Testis (tissue), 3 donors: Measurements from ENCODE around the gene COLEC11. TPM values are rescaled to one million over a fixed set of nuclear protein-coding genes. Genes with fewer than 3 reads are reported as not detected.

Experiments
- DNase-seq: peaks from one replicate; pipeline ENCODE4 v3.0.0-alpha.2; 2019
- H3K27ac ChIP-seq, 2 donors: fragments of 200-600 bp; sonication (generic); one replicate each; pipeline ENCODE4 v1.5.1; 2019
- H3K27me3 ChIP-seq: fragments of 200-600 bp; sonication (generic); one replicate; pipeline ENCODE4 v1.5.1; 2019
- H3K36me3 ChIP-seq: fragments of 200-600 bp; sonication (generic); one replicate; pipeline ENCODE4 v1.5.1; 2017; ENCODE audit warnings: low read depth; ENCODE audit errors: missing control alignments
- H3K4me1 ChIP-seq: fragments of 200-600 bp; sonication (generic); one replicate; pipeline ENCODE4 v1.5.1; 2019
- H3K4me3 ChIP-seq, 2 donors: fragments of 200-600 bp; sonication (generic); one replicate each; pipeline ENCODE4 v1.5.1; 2017 to 2019
- H3K9me3 ChIP-seq: fragments of 200-600 bp; sonication (generic); one replicate; pipeline ENCODE4 v1.5.1; 2017
- POLR2A ChIP-seq: fragments of 450-650 bp; IDR thresholded peaks from one replicate; pipeline ENCODE4 v1.6.1; 2017; ENCODE audit warnings: antibody characterized with exemption, mild to moderate bottlenecking, moderate library complexity
- WGBS, 2 donors: methylation state at CpG; one replicate each; pipeline ENCODE4 v1.1.5; 2018; 5-methylcytosine and 5-hydroxymethylcytosine counted together
- intact Hi-C: fragments of 100-400 bp; cut with DNase I; formaldehyde crosslinking; loops from one replicate; pipeline ENCODE4 v1.15.1; 2023; ENCODE audit warnings: low total_unique reads
- polyA plus RNA-seq: library from polyadenylated mRNA; stranded (reverse); fragments of 350-450 nt; fragmentation: Illumina TruSeq; extraction: RNeasy Lipid Tissue Mini Kit (QIAGEN cat#74804); gene quantifications from one replicate; pipeline ENCODE4 v1.2.3, GENCODE V29; 2014; ENCODE audit warnings: low read depth, low replicate concordance; ENCODE audit not compliant: insufficient read depth
- total RNA-seq, 2 donors: library from RNA; depleted of rRNA; stranded (reverse); fragments of >200 nt; gene quantifications; one replicate each; pipeline ENCODE4 v1.2.3, GENCODE V29; 2016
- TF ChIP-seq, protein P1 (sequence below), 3 experiments: fragments of 450-650 bp in 2 of 3; fragments of 200-600 bp in 1 of 3; sonication (generic) in 1 of 3; IDR thresholded peaks; one replicate each; pipeline ENCODE4 v1.5.1; 2016 to 2019; ENCODE audit warnings: antibody characterized with exemption in 3 of 3, mild to moderate bottlenecking in 2 of 3, moderate library complexity in 1 of 3

COLEC11 gene
- total and polyA plus RNA-seq, 3 donors from 2014 or later: 12.7 to 15.8 (median 15.4) TPM

DNA sequence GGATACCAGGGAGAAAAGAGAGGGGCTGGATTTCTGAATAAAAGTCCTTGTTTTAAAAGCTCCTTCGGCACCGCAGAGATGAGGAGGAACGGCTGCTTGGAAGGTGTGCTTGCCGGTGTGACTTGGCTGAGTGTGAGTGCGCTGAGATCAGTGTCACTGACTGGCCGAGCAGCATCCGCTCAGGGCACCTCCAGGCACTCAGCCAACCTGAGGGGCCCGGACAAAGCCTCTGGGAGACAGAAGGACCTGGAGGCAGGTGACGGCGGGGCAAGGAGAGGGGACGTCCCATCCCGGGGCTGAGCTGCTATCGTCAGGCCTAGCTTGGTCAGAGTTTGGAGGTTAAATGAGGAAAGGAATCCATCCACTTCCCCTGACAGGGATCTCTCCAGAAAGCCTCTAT, 46.3 kb downstream of the COLEC11 start:
- 94 to 95% methylated on average over 11 to 13 of the region's 13 CpGs for WGBS, 2 donors
- TF ChIP-seq, protein P1, sequence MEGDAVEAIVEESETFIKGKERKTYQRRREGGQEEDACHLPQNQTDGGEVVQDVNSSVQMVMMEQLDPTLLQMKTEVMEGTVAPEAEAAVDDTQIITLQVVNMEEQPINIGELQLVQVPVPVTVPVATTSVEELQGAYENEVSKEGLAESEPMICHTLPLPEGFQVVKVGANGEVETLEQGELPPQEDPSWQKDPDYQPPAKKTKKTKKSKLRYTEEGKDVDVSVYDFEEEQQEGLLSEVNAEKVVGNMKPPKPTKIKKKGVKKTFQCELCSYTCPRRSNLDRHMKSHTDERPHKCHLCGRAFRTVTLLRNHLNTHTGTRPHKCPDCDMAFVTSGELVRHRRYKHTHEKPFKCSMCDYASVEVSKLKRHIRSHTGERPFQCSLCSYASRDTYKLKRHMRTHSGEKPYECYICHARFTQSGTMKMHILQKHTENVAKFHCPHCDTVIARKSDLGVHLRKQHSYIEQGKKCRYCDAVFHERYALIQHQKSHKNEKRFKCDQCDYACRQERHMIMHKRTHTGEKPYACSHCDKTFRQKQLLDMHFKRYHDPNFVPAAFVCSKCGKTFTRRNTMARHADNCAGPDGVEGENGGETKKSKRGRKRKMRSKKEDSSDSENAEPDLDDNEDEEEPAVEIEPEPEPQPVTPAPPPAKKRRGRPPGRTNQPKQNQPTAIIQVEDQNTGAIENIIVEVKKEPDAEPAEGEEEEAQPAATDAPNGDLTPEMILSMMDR (IDR thresholded peaks at IDR 0.05): no peak
- no peak for TF ChIP-seq POLR2A

DNA sequence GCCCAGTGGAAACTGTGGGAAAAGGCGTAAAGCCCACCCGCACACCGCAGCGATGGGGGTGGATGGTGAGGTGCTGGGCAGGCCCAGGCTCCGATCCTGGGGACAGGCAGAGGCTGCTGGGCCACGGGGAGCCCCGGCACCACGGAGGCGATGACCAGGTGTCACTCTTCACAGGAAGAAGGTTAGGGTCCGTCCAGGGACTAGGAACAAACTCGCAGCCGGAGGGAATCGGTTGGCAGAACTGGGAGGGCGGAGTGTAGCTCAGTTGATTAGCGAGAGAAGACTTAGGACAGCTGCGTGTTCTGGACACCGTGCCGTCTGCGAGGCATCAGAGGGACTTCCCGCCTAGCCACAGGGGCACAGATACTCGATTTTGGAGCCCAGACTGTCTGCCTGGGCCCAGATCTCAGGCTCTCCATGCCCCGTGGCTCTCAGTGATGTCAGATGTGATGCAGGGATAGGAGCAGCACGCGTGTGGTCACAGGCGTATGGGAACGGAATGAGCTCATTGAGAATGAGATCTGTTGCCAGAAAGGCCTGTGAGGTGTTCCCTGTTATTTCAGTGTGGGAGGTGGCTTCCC, 47.0 kb downstream of the COLEC11 start:
- intact Hi-C loops: no loop called here
- no peaks in the 10 kb centered on the region for H3K27me3 ChIP-seq
- H3K9me3 ChIP-seq: no peaks in the 10 kb centered on the region
- no peaks in the 10 kb centered on the region for H3K4me1 ChIP-seq
- WGBS, 2 donors: 90 to 94% methylated on average over 25 to 26 of the region's 26 CpGs
- peak; percentile 7 for DNase-seq
- no peak overlapping the region for H3K27ac ChIP-seq
- TF ChIP-seq, protein P1 (IDR thresholded peaks at IDR 0.05): no peak
- no peak for TF ChIP-seq POLR2A
- H3K36me3 ChIP-seq: no peaks in the 10 kb centered on the region
- no peak overlapping the region for H3K4me3 ChIP-seq

More for the DNA sequence above, 46.3 kb downstream of the COLEC11 start:
- no peaks in the 10 kb centered on the region for H3K36me3 ChIP-seq
- H3K9me3 ChIP-seq: no peaks in the 10 kb centered on the region
- DNase-seq: peak; percentile 8
- H3K4me1 ChIP-seq: no peaks in the 10 kb centered on the region
- H3K4me3 ChIP-seq: no peak overlapping the region
- intact Hi-C loops: no loop called here
- no peaks in the 10 kb centered on the region for H3K27me3 ChIP-seq
- no peak overlapping the region for H3K27ac ChIP-seq

DNA sequence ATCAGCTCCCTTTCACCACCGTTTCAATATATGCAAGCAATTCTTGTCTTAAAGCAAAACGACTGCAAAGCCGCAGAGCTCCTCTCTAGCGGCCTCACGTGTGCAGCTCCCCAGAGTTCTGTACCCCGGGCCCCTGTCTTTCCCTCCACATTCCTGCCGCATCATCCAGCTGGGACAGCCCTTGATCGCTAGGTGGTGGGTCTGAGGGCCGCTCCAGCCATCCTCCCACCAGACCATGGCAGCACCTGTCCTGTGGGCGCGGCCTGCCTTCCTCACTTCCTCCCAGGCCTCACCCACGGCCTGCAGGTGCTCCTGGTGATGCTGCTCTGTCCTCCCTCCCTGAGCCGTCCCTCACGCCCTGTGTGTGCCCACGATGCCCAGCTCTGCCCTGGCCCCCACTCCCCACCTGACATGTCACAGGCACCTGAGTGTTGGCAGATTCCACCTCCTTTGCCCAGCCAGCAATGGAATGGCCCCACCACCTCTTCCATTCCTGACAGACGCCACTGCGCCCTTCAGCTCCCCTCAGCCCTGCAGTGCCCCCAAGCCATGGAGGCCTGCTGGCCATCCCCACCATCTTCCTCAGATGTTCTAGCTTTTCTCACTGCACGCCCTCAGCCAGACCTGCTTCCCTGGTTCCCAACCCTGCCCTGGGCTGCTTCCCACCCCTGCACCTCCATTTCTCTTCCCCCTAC, 47.8 kb downstream of the COLEC11 start:
- no peak overlapping the region for H3K27ac ChIP-seq
- DNase-seq: peak; percentile 3
- H3K4me3 ChIP-seq: no peak overlapping the region
- no peak for TF ChIP-seq POLR2A
- TF ChIP-seq, protein P1 (IDR thresholded peaks at IDR 0.05): no peak
- no peaks in the 10 kb centered on the region for H3K36me3 ChIP-seq
- WGBS, 2 donors: 89 to 90% methylated on average over 18 of the region's 18 CpGs
- no peaks in the 10 kb centered on the region for H3K9me3 ChIP-seq
- H3K4me1 ChIP-seq: no peaks in the 10 kb centered on the region
- intact Hi-C loops: no loop called here
- no peaks in the 10 kb centered on the region for H3K27me3 ChIP-seq

DNA sequence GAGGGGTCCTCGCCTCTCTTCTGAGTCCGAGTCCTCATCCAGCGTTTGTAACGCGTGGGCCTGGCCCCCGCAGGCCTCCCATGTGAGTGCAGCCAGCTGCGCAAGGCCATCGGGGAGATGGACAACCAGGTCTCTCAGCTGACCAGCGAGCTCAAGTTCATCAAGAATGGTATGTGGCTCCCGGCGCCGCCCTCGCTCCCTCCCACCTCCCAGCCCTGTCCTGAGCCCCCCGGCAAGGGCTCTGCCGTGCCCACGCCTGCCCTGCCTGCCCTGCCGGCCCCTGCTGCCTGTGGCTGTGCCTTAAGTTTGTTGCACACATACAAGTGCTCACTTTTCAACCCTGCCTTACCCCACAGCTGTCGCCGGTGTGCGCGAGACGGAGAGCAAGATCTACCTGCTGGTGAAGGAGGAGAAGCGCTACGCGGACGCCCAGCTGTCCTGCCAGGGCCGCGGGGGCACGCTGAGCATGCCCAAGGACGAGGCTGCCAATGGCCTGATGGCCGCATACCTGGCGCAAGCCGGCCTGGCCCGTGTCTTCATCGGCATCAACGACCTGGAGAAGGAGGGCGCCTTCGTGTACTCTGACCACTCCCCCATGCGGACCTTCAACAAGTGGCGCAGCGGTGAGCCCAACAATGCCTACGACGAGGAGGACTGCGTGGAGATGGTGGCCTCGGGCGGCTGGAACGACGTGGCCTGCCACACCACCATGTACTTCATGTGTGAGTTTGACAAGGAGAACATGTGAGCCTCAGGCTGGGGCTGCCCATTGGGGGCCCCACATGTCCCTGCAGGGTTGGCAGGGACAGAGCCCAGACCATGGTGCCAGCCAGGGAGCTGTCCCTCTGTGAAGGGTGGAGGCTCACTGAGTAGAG, 48.7 kb downstream of the COLEC11 start:
- Histone ChIP-seq H3K27me3 (no peaks in the 10 kb centered on the region), H3K4me3 (no peak overlapping the region), H3K36me3 (no peaks in the 10 kb centered on the region), H3K27ac (no peak overlapping the region), H3K9me3 (no peaks in the 10 kb centered on the region), H3K4me1 (no peaks in the 10 kb centered on the region)
- TF ChIP-seq, protein P1 (IDR thresholded peaks at IDR 0.05): no peak
- TF ChIP-seq POLR2A: no peak
- intact Hi-C loops: no loop called here
- no peak for DNase-seq
- 87 to 91% methylated on average over 44 to 48 of the region's 48 CpGs for WGBS, 2 donors
